H1 (cell line): Measurements from ENCODE around the gene TBC1D16. TPM values are rescaled to one million over a fixed set of nuclear protein-coding genes. Genes with fewer than 3 reads are reported as not detected.

Experiments used
- CTCF ChIA-PET: fragments of 300-600 bp; sonication (Branson Sonifier 250); formaldehyde crosslinking; loops from one replicate; lab custom pipeline; 2021; ENCODE audit not compliant: partially characterized antibody; lab: Charles Lee
- POLR2A ChIA-PET: fragments of 300-600 bp; sonication (Branson Sonifier 250); formaldehyde crosslinking; loops from one replicate; lab custom pipeline; 2021; ENCODE audit warnings: inconsistent platforms; ENCODE audit not compliant: partially characterized antibody; lab: Charles Lee
- DNase-seq, 2 experiments: peaks; one replicate each; pipeline versions ENCODE4 v3.0.0 to v3.0.0-alpha.2; 2010 to 2022; ENCODE audit warnings: low spot score in 2 of 2, low read depth in 1 of 2, mixed read lengths in 1 of 2
- FAIRE-seq: peaks from 2 replicates; lab custom pipeline; 2011; peaks lifted over from hg19 to GRCh38; lab: Jason Lieb, UNC
- H2AFZ ChIP-seq: 2 replicates; pipeline ENCODE4 v1.8.1; 2012; ENCODE audit warnings: low read length, inconsistent platforms
- H2AK5ac ChIP-seq: 2 replicates; pipeline ENCODE4 v1.6.1; 2013; ENCODE audit warnings: low read depth, low read length
- H2BK120ac ChIP-seq: replicated peaks from 2 replicates; pipeline ENCODE3; 2013; ENCODE audit warnings: low read depth, low read length, inconsistent platforms
- H2BK12ac ChIP-seq: 2 replicates; pipeline ENCODE4 v1.6.1; 2013; ENCODE audit warnings: low read depth, low read length
- H2BK15ac ChIP-seq: 2 replicates; pipeline ENCODE4 v1.6.1; 2013; ENCODE audit warnings: low read length
- H2BK20ac ChIP-seq: 2 replicates; pipeline ENCODE4 v1.6.1; 2013; ENCODE audit warnings: low read length
- H2BK5ac ChIP-seq: 2 replicates; pipeline ENCODE4 v1.6.1; 2013; ENCODE audit warnings: low read depth, low read length
- H3K14ac ChIP-seq: 2 replicates; pipeline ENCODE4 v1.6.1; 2013; ENCODE audit warnings: inconsistent platforms; ENCODE audit not compliant: insufficient read length
- H3K18ac ChIP-seq: 2 replicates; pipeline ENCODE4 v1.6.1; 2013; ENCODE audit warnings: low read length; ENCODE audit errors: extremely low read depth
- H3K23ac ChIP-seq: 2 replicates; pipeline ENCODE4 v1.6.1; 2013; ENCODE audit warnings: inconsistent platforms; ENCODE audit not compliant: insufficient read length
- H3K23me2 ChIP-seq: 2 replicates; pipeline ENCODE4 v1.6.1; 2013; ENCODE audit warnings: low read depth, low read length
- H3K27ac ChIP-seq: 2 replicates; pipeline ENCODE4 v1.6.1; 2011; ENCODE audit warnings: low read depth, low read length, inconsistent platforms
- H3K27me3 ChIP-seq, 4 experiments: replicated peaks in 1 of 4; 1 replicate in 1 of 4; 2 replicates in 3 of 4; pipeline versions ENCODE4 v1.6.1 to v1.8.1; 2011 to 2013; ENCODE audit warnings: low read length in 3 of 4, mild to moderate bottlenecking in 3 of 4, inconsistent platforms in 2 of 4, mixed read lengths in 2 of 4, moderate library complexity in 1 of 4; ENCODE audit not compliant: control insufficient read depth in 3 of 4, insufficient read depth in 3 of 4; ENCODE audit errors: extremely low read depth in 1 of 4
- H3K36me3 ChIP-seq, 4 experiments: 2 replicates each; pipeline versions ENCODE4 v1.6.1 to v1.8.1; 2011 to 2013; ENCODE audit warnings: mild to moderate bottlenecking in 4 of 4, low read length in 3 of 4, moderate library complexity in 2 of 4, control low read depth in 1 of 4, inconsistent platforms in 1 of 4; ENCODE audit not compliant: insufficient read depth in 4 of 4, control insufficient read depth in 2 of 4
- H3K4ac ChIP-seq: replicated peaks from 2 replicates; pipeline ENCODE3; 2013; ENCODE audit warnings: low read length, low read depth, mixed read lengths, inconsistent platforms; ENCODE audit not compliant: insufficient read length
- H3K4me1 ChIP-seq, 4 experiments: replicated peaks in 1 of 4; 1 replicate in 1 of 4; 2 replicates in 3 of 4; pipeline versions ENCODE4 v1.6.1 to v1.8.1; 2011 to 2013; ENCODE audit warnings: low read length in 3 of 4, inconsistent platforms in 2 of 4, mixed read lengths in 1 of 4; ENCODE audit not compliant: insufficient read depth in 4 of 4, control insufficient read depth in 3 of 4
- H3K4me2 ChIP-seq, 2 experiments: 2 replicates each; pipeline versions ENCODE4 v1.6.1 to v1.8.1; 2011 to 2013; ENCODE audit warnings: low read depth in 2 of 2, low read length in 2 of 2, control low read depth in 1 of 2, inconsistent platforms in 1 of 2, mild to moderate bottlenecking in 1 of 2; ENCODE audit not compliant: insufficient read depth in 1 of 2
- H3K4me3 ChIP-seq, 4 experiments: fragments of 200-600, 300-600 bp in 1 of 4; sonication (generic), shearing (Covaris generic), sonication (Bioruptor Twin) in 1 of 4; 2 replicates each; pipeline versions ENCODE4 v1.5.1 to v1.8.1; 2011 to 2016; ENCODE audit warnings: low read length in 4 of 4, low read depth in 3 of 4, control low read depth in 2 of 4, inconsistent platforms in 2 of 4, mild to moderate bottlenecking in 2 of 4, mixed read lengths in 1 of 4, moderate library complexity in 1 of 4; ENCODE audit not compliant: insufficient read depth in 2 of 4; ENCODE audit errors: extremely low read depth in 1 of 4
- H3K56ac ChIP-seq: replicated peaks from 2 replicates; pipeline ENCODE3; 2013; ENCODE audit warnings: low read depth, mild to moderate bottlenecking, mixed read lengths, low read length, inconsistent platforms; ENCODE audit not compliant: insufficient read length
- H3K79me1 ChIP-seq: 2 replicates; pipeline ENCODE4 v1.6.1; 2013; ENCODE audit warnings: low read depth, low read length, control low read depth
- H3K79me2 ChIP-seq, 2 experiments: 2 replicates each; pipeline versions ENCODE4 v1.6.1 to v1.8.1; 2012 to 2013; ENCODE audit warnings: low read length in 2 of 2, mild to moderate bottlenecking in 2 of 2, inconsistent platforms in 1 of 2; ENCODE audit not compliant: insufficient read depth in 2 of 2, control insufficient read depth in 1 of 2
- H3K9ac ChIP-seq, 4 experiments: replicated peaks in 1 of 4; 1 replicate in 1 of 4; 2 replicates in 3 of 4; pipeline versions ENCODE4 v1.6.1 to v1.8.1; 2011 to 2013; ENCODE audit warnings: low read depth in 3 of 4, low read length in 3 of 4, control low read depth in 2 of 4, mild to moderate bottlenecking in 2 of 4, moderate library complexity in 2 of 4, inconsistent platforms in 1 of 4; ENCODE audit errors: extremely low read depth in 1 of 4
- H3K9me3 ChIP-seq, 2 experiments: 2 replicates each; pipeline versions ENCODE4 v1.6.1 to v1.8.1; 2012 to 2013; ENCODE audit warnings: mild to moderate bottlenecking in 2 of 2, moderate library complexity in 2 of 2, control low read depth in 1 of 2, inconsistent platforms in 1 of 2, low read depth in 1 of 2, low read length in 1 of 2, mixed read lengths in 1 of 2; ENCODE audit not compliant: insufficient read depth in 2 of 2
- H4K20me1 ChIP-seq, 2 experiments: replicated peaks in 1 of 2; 2 replicates each; pipeline versions ENCODE3 to v1.8.1; 2011 to 2013; ENCODE audit warnings: inconsistent platforms in 2 of 2, low read length in 2 of 2, mild to moderate bottlenecking in 1 of 2; ENCODE audit not compliant: insufficient read depth in 2 of 2, control insufficient read depth in 1 of 2
- H4K5ac ChIP-seq: 2 replicates; pipeline ENCODE4 v1.6.1; 2013; ENCODE audit warnings: low read length, low read depth, mixed read lengths, inconsistent platforms; ENCODE audit not compliant: insufficient read length
- H4K8ac ChIP-seq: 2 replicates; pipeline ENCODE4 v1.8.0; 2013; ENCODE audit warnings: mild to moderate bottlenecking, moderate library complexity, low read length, inconsistent platforms; ENCODE audit not compliant: insufficient read depth; ENCODE audit errors: extremely low read depth
- H4K91ac ChIP-seq: replicated peaks from 2 replicates; pipeline ENCODE3; 2013; ENCODE audit warnings: low read length, mixed read lengths, inconsistent platforms; ENCODE audit not compliant: insufficient read length
- HDAC6 ChIP-seq: IDR thresholded peaks from one replicate; pipeline ENCODE4 v1.7.1; 2012; ENCODE audit warnings: low read depth, mild to moderate bottlenecking, inconsistent platforms, low read length, moderate library complexity
- POU5F1 ChIP-seq: IDR thresholded peaks from 2 replicates; pipeline ENCODE4 v1.6.1; 2011; ENCODE audit warnings: low read depth, mild to moderate bottlenecking, low read length, moderate library complexity
- WGBS, 2 experiments: shearing (Covaris generic) in 1 of 2; methylation state at CpG; one replicate each; pipeline versions ENCODE4 v1.1.6 to v1.1.7; 2013 to 2015; ENCODE audit warnings: low lambda C conversion rate in 2 of 2, mixed read lengths in 2 of 2, inconsistent platforms in 1 of 2, low coverage in 1 of 2, missing lambda C conversion rate in 1 of 2; ENCODE audit not compliant: insufficient replicate concordance in 2 of 2, insufficient coverage in 1 of 2, insufficient read length in 1 of 2; ENCODE audit errors: extremely low coverage in 1 of 2, missing lambda C conversion rate in 1 of 2; 5-methylcytosine and 5-hydroxymethylcytosine counted together
- polyA plus RNA-seq, 7 experiments: library from polyadenylated mRNA; depleted of rRNA in 3 of 7; stranded (reverse) in 5 of 7; unstranded in 2 of 7; fragments of >200 nt in 5 of 7; fragments of 200-250 nt in 2 of 7; gene quantifications; 1 replicate in 5 of 7; 2 replicates in 1 of 7; 4 replicates in 1 of 7; pipeline versions ENCODE4 v1.2.1 to v1.2.3, GENCODE V29; 2011 to 2013; ENCODE audit warnings: missing spikeins in 2 of 7, mixed read lengths in 2 of 7
- total RNA-seq: library from RNA; stranded (reverse); fragmentation: NEBNext Ultra II Directional; extraction: Animal tissue kit (Norgen Biotek cat#: 25700); gene quantifications from 2 replicates; pipeline ENCODE4 v1.2.1, GENCODE V29; 2021

Gene TBC1D16
- total and polyA plus RNA-seq, 2 of the 8 experiments (the other 6 are each of a cell fraction or from before 2014, with no cell fraction given) = 21.1 to 109 TPM

DNA sequence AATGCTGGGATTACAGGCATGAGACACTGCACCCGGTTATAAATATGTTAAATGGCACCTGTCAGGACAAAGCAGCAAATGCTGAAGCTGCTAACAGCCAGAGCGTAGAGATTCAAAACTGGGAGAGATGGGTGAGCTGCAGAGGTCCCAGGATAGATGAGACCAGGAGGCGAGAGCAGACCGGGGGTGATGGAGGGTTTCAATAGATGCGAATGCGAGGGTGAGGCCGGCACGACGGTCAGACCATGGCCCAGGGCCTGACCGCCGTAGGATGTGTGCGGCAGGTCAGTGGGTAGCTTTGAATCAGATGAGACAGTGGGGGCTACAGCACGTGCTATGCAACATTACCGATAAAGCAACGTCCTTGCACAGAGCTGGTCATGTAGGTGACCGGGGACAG lies 15.0 kb upstream of the TBC1D16 start:
- no peaks in the 10 kb centered on the region; a peak in 2 of 7 replicates for H3K4me1 ChIP-seq
- H2BK5ac ChIP-seq = no peak overlapping the region
- no peak overlapping the region for H3K4me3 ChIP-seq
- H3K79me1 ChIP-seq = no peaks in the 10 kb centered on the region
- H3K4ac ChIP-seq = no peak overlapping the region
- H3K18ac ChIP-seq = no peak overlapping the region
- FAIRE-seq = no peak
- H3K4me2 ChIP-seq = no peak overlapping the region
- H3K56ac ChIP-seq = no peak overlapping the region
- no peak overlapping the region for H3K27ac ChIP-seq
- ChIA-PET POLR2A (interaction anchor here (0.6 to 1.1 kb wide), 2 partner anchors 11 to 16 kb away, joined by 3 to 5 read pairs; no protein-coding TSS in a partner anchor), CTCF (interaction anchor here (1.5 to 1.6 kb wide), 2 partner anchors 32 to 42 kb away, joined by 4 to 8 read pairs; no protein-coding TSS in a partner anchor)
- H3K79me2 ChIP-seq = no peaks in the 10 kb centered on the region
- no peaks in the 10 kb centered on the region; a peak in 1 of 8 replicates for H3K36me3 ChIP-seq
- no peaks in the 10 kb centered on the region for H3K23me2 ChIP-seq
- H2BK15ac ChIP-seq = no peak overlapping the region
- 96% methylated on average over 16 of the region's 16 CpGs; no CpG with 5 or more reads in 1 of the 2 experiments for WGBS, 2 experiments
- H4K91ac ChIP-seq = no peak overlapping the region
- H3K14ac ChIP-seq = no peak overlapping the region
- no peak overlapping the region for H3K9ac ChIP-seq
- H3K23ac ChIP-seq = no peak overlapping the region
- DNase-seq = no peak
- H4K20me1 ChIP-seq = no peaks in the 10 kb centered on the region
- H3K9me3 ChIP-seq = no peaks in the 10 kb centered on the region
- no peaks in the 10 kb centered on the region for H3K27me3 ChIP-seq
- no peak overlapping the region for H2AK5ac ChIP-seq
- no peak overlapping the region for H2BK20ac ChIP-seq
- H2AFZ ChIP-seq = no peak overlapping the region
- H2BK120ac ChIP-seq = no peak overlapping the region
- H2BK12ac ChIP-seq = no peak overlapping the region
- no peak overlapping the region for H4K8ac ChIP-seq
- no peak overlapping the region for H4K5ac ChIP-seq
- TF ChIP-seq HDAC6 (no peak), POU5F1 (no peak)
